GM18868 (cell line): ENCODE data around the gene TBC1D1.

ENCODE experiments used
- ATAC-seq: cut with Tn5 transposase; IDR thresholded peaks from one replicate; pipeline ENCODE4 v1.9.1; 2021; ENCODE audit warnings: mild to moderate bottlenecking, moderate library complexity; ENCODE audit not compliant: unreplicated experiment

The TBC1D1 gene

GRCh38 chr4:37884855-37885487 lies 5.9 kb upstream of the TBC1D1 start:
- no peak for ATAC-seq

- peak; percentile 64 for ATAC-seq
These were observed 5.4 kb upstream of the TBC1D1 start for GRCh38 chr4:37885496-37885895.

- ATAC-seq = peak; percentile 9
These were observed 759 bp upstream of the TBC1D1 start for GRCh38 chr4:37889849-37890800.

- peak; percentile 52 for ATAC-seq
These were observed 626 bp downstream of the TBC1D1 start for GRCh38 chr4:37891260-37892159.

GRCh38 chr4:37892641-37893040 lies 1.8 kb downstream of the TBC1D1 start:
- ATAC-seq = peak; percentile 51

- ATAC-seq = no peak
These were observed 2.3 kb downstream of the TBC1D1 start for GRCh38 chr4:37893164-37893563.

- ATAC-seq = no peak
These were observed 4.4 kb downstream of the TBC1D1 start for GRCh38 chr4:37895271-37895670.

GRCh38 chr4:37896206-37896860 lies 5.4 kb downstream of the TBC1D1 start:
- ATAC-seq = no peak

GRCh38 chr4:37902212-37902611 lies 11.3 kb downstream of the TBC1D1 start:
- no peak for ATAC-seq

- ATAC-seq = no peak
These were observed 12.1 kb downstream of the TBC1D1 start for GRCh38 chr4:37902738-37903693.

- ATAC-seq = no peak
These were observed 13.0 kb downstream of the TBC1D1 start for GRCh38 chr4:37903901-37904300.

GRCh38 chr4:37904824-37905223 lies 13.9 kb downstream of the TBC1D1 start:
- no peak for ATAC-seq

- ATAC-seq = no peak
These were observed 14.8 kb downstream of the TBC1D1 start for GRCh38 chr4:37905533-37906169.

- no peak for ATAC-seq
These were observed 17.8 kb downstream of the TBC1D1 start for GRCh38 chr4:37908488-37909331.

- ATAC-seq = no peak
These were observed 18.6 kb downstream of the TBC1D1 start for GRCh38 chr4:37909332-37910090.

- no peak for ATAC-seq
These were observed 19.2 kb downstream of the TBC1D1 start for GRCh38 chr4:37910091-37910486.

GRCh38 chr4:37914539-37914938 lies 23.7 kb downstream of the TBC1D1 start:
- ATAC-seq = no peak
